Rectal smooth muscle tissue (tissue), 1 donor: ENCODE results near the gene PIK3C2B.
"Not testable (repeated sequence)": the region's sequence is repeated elsewhere in the genome, so short reads cannot be mapped to it uniquely, and the experiment has no call there.

Experiments used
- H3K27ac ChIP-seq: one replicate; pipeline ENCODE4 v1.7.0; 2013; ENCODE audit warnings: low read depth, low read length, inconsistent platforms
- H3K27me3 ChIP-seq: one replicate; pipeline ENCODE4 v1.7.0; 2013; ENCODE audit warnings: low read length; ENCODE audit not compliant: control insufficient read depth, insufficient read depth
- H3K36me3 ChIP-seq: one replicate; pipeline ENCODE4 v1.7.0; 2013; ENCODE audit warnings: low read length; ENCODE audit not compliant: control insufficient read depth, insufficient read depth
- H3K4me1 ChIP-seq: one replicate; pipeline ENCODE4 v1.7.0; 2013; ENCODE audit warnings: low read length; ENCODE audit not compliant: control insufficient read depth, insufficient read depth
- H3K4me3 ChIP-seq: one replicate; pipeline ENCODE4 v1.7.0; 2013; ENCODE audit warnings: low read length
- H3K9ac ChIP-seq: one replicate; pipeline ENCODE4 v1.7.0; 2013; ENCODE audit warnings: low read length

The PIK3C2B gene

DNA sequence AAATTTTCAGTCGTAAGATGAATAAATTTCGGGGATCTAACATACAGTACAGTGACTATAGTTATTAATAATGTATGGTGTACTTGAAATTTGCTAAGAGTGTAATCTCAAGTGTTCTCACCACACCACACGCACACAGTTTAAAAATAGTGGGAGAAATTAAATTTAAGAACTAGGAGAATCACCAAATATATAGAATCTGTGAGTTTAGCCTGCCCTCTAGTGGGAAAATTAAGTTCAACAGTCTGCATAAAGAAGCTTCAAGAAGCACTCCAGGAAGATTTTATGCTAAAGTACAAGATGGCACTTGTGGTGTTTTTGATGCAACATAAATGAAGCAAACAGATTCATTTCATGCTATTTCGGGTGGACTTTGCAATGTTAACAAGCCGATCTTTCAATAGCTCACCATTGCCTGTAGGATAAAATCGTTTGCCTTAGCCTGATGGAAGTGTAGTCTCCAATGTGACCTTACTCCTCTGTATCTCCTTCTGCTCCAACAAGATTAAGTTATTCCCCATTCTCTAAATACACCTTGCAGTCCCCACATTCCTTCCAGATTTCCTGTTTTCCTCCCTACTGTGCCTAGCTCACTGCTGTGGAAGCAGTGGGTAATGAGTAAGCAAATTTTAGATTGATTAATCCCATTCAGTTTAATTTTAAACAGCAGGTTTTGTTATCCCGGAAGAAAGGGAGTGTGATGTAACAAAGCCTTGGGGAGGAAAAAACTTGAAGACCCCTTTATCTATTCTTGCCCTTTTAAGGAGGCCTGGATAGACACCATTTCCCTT, 8.7 kb upstream of the PIK3C2B start:
- Histone ChIP-seq H3K4me1 (no peaks in the 10 kb centered on the region), H3K27ac (no peak overlapping the region), H3K36me3 (no peaks in the 10 kb centered on the region), H3K4me3 (no peak overlapping the region), H3K27me3 (no peaks in the 10 kb centered on the region), H3K9ac (no peak overlapping the region)

DNA sequence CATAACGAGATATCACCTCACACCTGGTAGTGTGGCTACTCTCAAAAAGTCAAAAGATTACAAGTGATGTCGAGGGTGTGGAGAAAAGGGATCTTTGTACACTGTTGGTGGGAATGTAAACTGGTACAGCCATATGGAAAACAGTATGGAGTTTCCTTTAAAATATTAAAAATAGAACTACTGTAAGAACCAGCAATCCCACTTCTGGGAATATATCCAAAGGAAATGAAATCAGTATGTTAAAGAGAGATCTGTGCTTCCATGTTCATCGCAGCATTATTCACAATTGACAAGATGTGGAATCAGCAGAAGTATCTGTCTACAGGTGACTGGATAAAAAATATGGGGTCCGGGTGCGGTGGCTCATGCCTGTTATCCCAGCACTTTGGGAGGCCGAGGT, 7.6 kb upstream of the PIK3C2B start:
- Histone ChIP-seq H3K36me3 (no peaks in the 10 kb centered on the region), H3K4me3 (no peak overlapping the region), H3K27ac (no peak overlapping the region), H3K27me3 (no peaks in the 10 kb centered on the region), H3K4me1 (no peaks in the 10 kb centered on the region), H3K9ac (no peak overlapping the region)

DNA sequence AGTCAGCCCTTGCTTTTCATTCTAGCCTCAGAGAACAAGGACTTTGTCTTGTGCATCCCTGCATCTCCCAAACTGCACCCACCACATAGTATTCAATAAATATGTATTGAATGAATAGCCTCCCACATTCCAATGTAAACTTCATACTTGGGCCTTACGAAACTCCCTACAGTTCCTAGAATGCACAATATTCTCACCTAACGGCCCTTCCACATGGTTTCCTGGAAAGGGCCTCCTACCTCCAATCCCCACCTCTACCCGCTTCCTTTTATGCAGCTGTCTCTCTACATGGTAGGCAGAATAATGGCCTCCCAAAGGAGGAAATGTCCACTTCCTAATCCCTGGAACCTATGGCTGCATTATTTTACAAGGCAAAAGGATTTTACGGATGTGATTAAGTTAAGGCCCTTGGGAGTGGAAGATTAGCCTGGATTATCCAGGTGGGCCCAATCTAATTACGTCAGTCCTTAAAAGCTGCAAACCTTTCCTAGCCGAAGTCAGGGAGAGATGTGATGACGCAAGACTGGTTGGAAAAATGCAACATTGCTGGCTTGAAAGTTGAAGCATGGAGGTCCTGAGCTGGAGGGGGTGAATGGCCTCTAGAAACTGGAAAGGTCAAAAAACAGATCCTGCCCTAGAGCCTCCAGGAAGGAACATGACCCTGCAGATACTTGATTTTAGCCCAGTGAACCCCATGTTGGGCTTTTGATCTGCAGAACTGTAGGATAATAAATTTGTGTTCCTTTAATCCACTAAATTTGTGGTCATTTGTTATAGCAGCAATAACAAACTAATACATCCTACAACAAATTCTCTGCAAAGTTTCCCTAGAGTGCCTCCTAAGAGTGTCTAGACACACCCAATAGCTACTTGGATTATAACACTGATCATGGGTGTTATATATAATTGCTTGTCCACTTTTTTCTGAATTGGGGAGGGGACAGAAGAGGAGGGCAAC, 5.2 kb upstream of the PIK3C2B start:
- H3K9ac ChIP-seq = no peak overlapping the region
- no peaks in the 10 kb centered on the region for H3K4me1 ChIP-seq
- no peaks in the 10 kb centered on the region for H3K27me3 ChIP-seq
- no peaks in the 10 kb centered on the region for H3K36me3 ChIP-seq
- no peak overlapping the region for H3K4me3 ChIP-seq
- H3K27ac ChIP-seq = no peak overlapping the region

DNA sequence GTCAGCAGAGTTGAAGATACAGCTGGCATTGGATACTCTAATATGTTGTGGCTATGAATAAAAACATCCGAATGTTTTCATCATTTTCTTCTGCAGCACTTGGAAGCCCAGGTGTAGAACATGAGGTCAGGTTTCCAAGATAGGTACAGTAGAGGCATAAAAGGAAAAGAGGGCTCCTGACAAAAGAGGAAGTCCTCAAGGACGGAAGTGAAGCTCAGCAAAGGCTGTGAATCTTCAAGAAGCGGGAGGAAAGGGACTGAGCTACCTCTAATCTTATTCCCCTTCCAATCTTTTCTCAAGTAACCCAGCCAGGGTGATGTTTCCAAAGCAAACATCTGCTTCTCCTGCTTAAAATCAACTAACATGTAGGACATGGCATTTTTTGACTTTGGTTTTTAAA, 4.4 kb upstream of the PIK3C2B start:
- Histone ChIP-seq H3K27me3 (no peaks in the 10 kb centered on the region), H3K4me3 (no peak overlapping the region), H3K27ac (no peak overlapping the region), H3K4me1 (no peaks in the 10 kb centered on the region), H3K36me3 (no peaks in the 10 kb centered on the region), H3K9ac (no peak overlapping the region)

DNA sequence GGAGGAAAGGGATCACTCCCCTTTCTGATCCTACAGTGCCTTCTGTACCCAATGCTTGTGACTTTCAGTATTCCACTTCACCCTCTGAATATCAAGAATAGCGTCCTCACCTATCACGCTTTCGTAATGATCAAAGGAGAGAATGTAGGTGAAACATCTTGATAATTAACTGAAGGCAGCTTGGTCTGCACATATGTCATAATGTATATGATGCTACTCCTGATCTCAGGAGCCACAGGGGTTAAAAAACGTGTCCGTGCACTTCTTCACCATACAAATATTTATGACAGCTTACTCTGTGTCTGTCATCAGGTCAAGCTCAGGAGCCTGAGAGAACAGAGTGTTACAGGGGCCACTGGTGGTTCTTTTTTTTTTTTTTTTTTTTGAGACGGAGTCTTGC, 1.2 kb upstream of the PIK3C2B start:
- Histone ChIP-seq H3K27me3 (no peaks in the 10 kb centered on the region), H3K36me3 (no peaks in the 10 kb centered on the region), H3K27ac (no peak overlapping the region), H3K4me3 (no peak overlapping the region), H3K9ac (no peak overlapping the region), H3K4me1 (peaks cover 15% of the 10 kb centered on the region)

DNA sequence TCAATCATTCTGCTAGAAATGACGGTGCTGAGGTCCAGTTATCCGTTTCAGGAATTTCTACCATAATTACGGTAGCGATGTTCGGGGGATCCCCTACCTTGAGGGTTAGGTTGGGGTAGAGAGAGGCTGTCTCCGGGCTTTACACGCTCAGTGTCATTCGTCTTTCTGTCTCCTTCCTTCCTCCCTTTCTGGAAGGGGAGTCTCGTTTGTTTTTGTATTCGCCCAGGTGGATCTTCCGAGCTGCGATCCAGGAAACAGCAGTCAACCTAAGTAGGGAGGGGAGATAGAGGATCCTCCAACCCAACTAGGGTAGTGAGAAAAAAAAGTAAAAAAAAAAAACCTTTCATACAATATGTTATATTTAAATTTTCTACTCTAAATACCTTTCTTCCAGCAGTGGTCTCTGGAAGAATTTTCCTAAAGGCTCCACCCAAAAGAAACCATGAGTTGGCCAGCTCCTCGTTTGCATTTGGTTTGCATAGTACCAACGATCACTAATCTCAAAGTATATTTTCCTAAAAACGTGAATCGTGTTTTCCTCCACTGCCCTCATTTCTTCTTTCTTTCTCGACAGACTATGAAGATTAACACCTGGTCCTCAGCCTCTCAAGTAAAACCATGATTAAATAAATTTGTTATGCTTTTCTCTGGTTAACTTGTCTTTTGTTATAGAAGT, 611 bp upstream of the PIK3C2B start:
- Histone ChIP-seq H3K36me3 (peaks cover 2% of the 10 kb centered on the region), H3K27me3 (no peaks in the 10 kb centered on the region), H3K27ac (peak overlapping the region; percentile 87), H3K4me1 (peaks cover 15% of the 10 kb centered on the region), H3K4me3 (peak overlapping the region; percentile 98), H3K9ac (peak overlapping the region; percentile 92)

DNA sequence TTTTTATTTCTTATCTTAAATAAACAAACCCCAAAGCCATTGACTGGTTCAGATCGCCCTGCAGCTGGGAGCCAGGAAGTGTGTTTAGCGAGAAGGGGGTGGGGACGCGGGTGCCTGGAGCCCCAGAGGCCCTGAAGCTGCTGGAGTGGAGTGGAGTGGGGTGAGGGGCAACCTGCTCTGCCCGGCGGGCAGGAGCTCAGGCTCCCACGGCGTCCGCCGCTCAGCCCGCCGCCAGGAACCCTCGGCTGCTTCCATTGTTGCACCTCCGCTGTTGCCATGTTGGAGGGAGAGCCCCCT, 673 bp downstream of the PIK3C2B start:
- Histone ChIP-seq H3K36me3 (peaks cover 7% of the 10 kb centered on the region), H3K27ac (peak overlapping the region; percentile 87), H3K4me3 (peak overlapping the region; percentile 98), H3K27me3 (no peaks in the 10 kb centered on the region), H3K9ac (peak overlapping the region; percentile 92), H3K4me1 (peaks cover 15% of the 10 kb centered on the region)

DNA sequence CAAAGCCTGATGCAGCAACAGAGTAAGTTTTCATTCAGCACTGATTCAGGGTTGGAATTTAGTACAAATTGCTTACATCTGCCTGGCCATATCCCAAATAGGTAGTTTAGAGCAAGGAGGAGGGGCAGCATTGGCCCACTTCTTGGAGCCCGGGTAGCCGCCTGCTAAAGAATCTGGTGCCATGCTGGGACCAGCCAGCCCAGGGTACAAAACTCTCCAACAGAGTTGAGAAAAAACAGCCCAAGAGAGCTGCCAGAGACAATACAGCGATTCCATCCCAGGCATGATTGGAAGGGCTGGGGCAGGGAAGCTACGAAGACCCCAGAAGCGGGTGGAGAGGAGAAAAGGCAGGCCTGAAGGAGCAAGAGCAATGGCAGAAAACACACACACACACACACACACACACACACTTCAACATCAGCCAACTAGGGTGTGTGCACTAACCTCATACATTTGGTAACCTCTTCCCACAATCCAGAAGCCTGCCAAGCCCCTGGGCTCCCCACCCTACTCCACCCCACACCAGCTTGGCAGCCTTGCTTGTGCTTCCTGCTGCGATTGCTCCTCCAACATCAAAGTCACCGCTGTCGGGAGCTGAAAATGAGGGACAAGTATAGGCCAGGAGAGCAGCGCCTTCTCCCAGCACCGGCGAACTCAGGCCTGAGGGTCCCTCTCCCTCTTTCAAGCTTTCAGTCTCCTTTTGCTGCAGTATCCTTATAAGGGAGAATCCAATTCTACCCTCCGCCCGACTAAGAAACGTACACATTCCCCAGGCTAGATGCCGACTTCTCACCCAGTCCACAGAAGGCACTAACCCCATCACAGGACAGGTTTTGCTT, 1.2 kb downstream of the PIK3C2B start:
- Histone ChIP-seq H3K4me3 (peak overlapping the region; percentile 98), H3K4me1 (peaks cover 15% of the 10 kb centered on the region), H3K36me3 (peaks cover 7% of the 10 kb centered on the region), H3K27ac (peak overlapping the region; percentile 87), H3K9ac (peak overlapping the region; percentile 92), H3K27me3 (no peaks in the 10 kb centered on the region)

DNA sequence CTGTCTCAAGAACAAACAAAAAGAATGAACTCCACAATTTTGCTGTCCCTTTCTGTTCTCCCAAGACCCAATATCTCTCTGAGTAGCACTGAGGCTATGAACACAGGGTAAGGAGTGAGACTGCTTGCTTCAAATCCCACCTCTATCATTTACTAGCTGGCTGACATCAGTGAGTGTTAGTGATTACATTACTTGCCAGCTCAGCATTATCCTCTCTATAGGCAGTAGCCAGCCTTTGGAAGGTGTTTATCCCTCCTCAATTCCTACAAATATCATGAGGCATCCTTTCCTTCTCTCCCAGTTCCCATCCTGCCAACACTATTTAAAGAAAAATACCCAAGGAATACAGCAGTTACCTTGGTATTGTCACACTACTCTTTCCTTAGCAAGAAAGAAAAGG, 3.0 kb downstream of the PIK3C2B start:
- Histone ChIP-seq H3K9ac (no peak overlapping the region), H3K27ac (peak overlapping the region; percentile 87), H3K4me1 (peaks cover 15% of the 10 kb centered on the region), H3K4me3 (peak overlapping the region; percentile 98), H3K36me3 (peaks cover 7% of the 10 kb centered on the region), H3K27me3 (no peaks in the 10 kb centered on the region)

DNA sequence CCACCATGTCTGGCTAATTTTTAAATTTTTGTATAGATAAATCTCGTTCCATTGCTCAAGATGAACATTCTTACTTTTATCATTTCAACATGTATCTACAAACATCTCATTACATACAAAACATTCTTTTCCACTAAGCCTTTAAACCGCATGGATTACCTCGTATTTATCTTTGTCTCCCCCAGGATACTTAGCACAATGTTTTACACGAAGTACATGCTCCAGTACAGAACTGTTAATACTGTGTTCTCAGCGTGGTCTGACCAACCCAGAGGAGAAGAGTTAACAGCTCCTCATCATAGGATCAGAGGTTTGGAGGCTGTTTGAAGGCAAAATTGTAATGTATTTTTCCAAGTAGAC, 7.4 kb downstream of the PIK3C2B start:
- no peak overlapping the region for H3K4me3 ChIP-seq
- H3K27me3 ChIP-seq = no peaks in the 10 kb centered on the region
- peaks cover 6% of the 10 kb centered on the region for H3K4me1 ChIP-seq
- H3K27ac ChIP-seq = no peak overlapping the region
- no peak overlapping the region for H3K9ac ChIP-seq
- peaks cover 11% of the 10 kb centered on the region for H3K36me3 ChIP-seq

DNA sequence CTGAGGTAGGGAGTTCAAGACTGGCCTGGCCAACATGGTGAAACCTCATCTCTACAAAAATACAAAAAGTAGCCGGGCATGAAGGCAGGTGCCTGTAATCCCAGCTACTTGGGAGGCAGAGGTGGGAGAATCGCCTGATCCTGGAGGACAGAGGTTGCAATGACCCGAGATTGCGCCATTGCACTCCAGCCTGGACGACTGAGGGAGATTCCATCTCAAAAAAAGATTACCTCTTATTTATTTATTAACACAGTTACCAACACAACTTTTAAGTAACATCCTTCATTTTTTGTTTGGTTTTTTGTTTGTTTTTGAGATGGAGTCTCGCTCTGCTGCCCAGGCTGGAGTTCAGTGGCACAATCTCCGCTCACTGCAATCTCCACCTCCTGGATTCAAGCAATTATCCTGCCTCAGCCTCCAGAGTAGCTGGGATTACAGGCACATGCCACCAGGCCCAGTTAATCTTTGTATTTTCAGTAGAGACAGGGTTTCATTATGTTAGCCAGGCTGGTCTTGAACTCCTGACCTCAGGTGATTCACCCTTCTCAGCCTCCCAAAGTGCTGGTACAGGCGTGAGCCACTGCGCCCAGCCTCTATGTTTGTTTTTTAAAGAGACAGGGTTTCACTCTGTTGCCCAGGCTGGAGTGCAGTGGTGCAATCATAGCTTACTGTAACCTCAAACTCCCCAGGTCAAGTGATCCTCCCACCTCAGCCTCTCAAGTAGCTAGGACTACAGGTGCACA, 7.9 kb downstream of the PIK3C2B start:
- not testable (repeated sequence) for H3K4me1 ChIP-seq, H3K4me3 ChIP-seq, H3K27me3 ChIP-seq, H3K9ac ChIP-seq, H3K27ac ChIP-seq
- H3K36me3 ChIP-seq = peaks cover 11% of the 10 kb centered on the region
